NOMO-1 treated with dmso at 0.1 percent for 144 hours (cell line): ENCODE measurements around the gene WDR59.
A peak's percentile ranks its signal among the peaks of the same experiment; 100 is the strongest.

Experiments
- DNase-seq: peaks from one replicate; lab custom pipeline; 2025; ENCODE audit not compliant: unreplicated experiment; lab: John Stamatoyannopoulos, UW

Gene WDR59

GRCh38 chr16:74987027-74987681, 2.2 kb upstream of the WDR59 start:
- DNase-seq, result no peak

DNA sequence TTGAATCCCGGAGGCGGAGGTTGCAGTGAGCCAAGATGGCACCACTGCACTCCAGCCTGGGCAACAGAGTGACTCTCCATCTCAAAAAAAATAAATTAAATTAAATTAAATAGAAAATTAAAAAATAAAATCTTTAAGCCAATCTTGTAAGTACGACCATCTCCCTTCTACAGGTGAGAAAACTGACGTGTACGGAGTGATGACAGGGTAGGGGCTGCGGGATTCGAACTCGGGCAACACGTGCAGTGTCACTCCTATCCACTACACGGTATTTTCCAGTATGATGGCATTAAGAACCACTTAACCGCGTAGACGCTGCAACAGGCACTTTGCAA, 762 bp downstream of the WDR59 start:
- DNase-seq, result no peak

GRCh38 chr16:74982256-74982655, 2.7 kb downstream of the WDR59 start:
- no peak for DNase-seq

DNA sequence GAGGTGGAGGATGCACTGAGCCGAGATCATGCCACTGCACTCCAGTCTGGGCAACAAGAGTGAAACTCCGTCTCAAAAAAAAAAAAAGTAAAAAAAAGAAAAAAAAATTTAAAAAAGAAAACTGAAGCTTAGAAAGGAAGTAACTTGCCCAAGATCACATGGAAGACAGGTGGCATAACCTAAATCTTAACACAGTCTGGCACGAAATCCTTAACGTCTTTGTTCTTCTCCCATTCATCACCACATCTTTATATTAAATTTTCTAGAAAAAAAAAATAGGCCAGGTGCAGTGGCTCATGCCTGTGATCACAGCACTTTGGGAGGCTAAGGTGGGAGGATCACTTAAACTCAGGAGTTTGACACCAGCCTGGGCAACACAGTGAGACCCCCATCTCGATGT, 9.3 kb downstream of the WDR59 start:
- DNase-seq, result no peak

GRCh38 chr16:74973304-74973703, 11.6 kb downstream of the WDR59 start:
- DNase-seq, result no peak

GRCh38 chr16:74954763-74955162, 30.2 kb downstream of the WDR59 start:
- no peak for DNase-seq

DNA sequence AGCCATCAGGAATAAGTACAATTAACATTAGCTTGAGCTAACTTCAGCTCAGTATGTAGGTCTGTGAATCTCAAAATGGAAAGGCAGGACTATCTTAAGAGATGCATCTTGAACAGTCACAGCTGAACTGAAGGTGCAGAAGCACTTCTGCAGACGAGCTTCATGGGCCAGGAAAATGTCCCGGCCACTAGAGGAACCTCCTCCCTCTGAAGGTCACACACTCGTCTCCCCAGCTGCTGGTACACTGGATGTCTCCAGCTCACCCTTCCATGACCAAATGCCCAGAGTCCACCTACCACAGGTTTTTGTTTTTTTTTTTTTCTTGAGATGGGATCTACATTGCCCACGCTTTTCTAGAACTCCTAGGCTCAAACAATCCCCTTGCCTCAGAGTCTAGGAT, 33.2 kb downstream of the WDR59 start:
- no peak for DNase-seq

DNA sequence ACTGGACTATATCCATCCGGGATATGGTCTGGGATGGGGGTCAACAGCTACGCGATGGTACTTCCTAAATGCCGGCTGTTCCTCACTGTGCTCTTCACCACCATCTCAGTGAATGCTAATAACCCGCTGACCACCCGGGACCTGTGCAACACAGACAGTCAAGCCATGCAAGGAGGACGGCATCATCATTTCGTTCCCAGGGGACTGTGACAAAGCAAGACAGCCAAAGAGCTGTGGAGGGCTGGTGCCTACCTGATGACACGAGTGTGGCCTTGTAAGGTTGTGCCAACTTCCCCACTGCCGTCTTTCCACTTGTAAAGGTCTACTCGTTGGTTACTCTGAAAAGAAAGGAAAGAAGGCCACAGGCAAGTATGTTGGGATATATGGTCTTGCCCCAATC, 33.7 kb downstream of the WDR59 start:
- DNase-seq, result no peak

- no peak for DNase-seq
Observed at GRCh38 chr16:74950511-74950910, 34.4 kb downstream of the WDR59 start.

DNA sequence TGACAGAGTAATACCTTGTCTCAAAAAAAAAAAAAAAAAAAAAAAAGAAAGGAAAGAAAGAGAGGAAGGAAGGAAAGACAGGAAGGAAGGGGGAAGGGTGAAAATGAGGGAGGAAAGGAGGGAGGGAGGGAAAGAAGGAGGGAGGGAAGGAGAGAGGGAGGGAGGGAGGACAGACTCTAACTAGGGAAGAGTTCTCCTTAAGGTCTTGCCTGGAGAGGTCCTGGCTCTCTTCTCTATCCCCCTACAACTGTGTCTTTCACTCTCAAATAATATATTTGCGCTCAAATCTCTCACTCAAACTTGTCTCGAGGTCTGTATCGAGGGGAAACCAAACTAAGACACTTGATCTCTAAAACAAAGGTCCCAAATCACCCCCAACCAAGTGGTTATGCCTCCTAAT, 35.6 kb downstream of the WDR59 start:
- DNase-seq, result no peak

- no peak for DNase-seq
Observed at GRCh38 chr16:74944466-74944865, 40.5 kb downstream of the WDR59 start.

DNA sequence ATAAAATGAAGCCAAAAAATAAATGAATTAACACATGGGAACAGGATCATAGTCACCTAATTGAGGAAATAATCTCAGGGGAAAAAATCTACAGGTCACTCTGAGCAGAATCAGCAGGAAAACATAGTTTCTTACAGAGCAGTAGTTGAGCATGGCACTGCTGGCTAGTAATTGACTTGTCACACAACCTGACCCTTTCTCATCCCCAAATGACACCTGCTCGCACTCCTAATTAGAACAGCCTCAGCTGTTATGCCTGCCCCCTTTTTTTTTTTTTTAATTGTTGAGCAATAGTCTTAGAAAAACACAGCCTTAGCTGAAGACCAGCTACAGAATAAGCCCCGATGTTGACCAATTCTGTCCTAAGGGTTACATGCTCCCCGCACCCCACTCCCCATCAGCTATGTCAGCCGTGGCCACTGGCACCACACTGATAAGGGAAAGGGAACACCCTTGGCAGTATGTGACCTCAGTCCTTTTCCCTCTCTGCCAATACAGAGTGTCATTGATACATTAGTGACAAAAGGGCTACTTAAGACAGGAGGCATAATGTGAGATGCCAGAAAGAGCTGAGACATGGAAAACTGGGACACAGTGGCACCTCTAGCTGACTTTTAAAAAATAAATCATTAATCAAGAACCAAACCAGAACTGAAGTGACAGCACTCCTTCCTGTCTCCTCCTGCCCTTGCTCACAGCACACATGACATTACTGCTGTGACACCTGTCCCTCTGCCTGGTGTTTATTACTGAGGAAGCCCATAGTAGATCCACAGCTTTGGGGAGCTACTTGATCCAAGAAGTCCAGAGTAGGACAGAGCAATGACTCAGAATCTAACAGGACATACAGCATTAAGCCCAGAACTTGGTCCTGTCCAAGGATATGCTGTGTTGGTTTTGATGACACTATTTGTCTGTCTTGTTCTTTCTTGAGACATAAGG, 41.7 kb downstream of the WDR59 start:
- no peak for DNase-seq

DNA sequence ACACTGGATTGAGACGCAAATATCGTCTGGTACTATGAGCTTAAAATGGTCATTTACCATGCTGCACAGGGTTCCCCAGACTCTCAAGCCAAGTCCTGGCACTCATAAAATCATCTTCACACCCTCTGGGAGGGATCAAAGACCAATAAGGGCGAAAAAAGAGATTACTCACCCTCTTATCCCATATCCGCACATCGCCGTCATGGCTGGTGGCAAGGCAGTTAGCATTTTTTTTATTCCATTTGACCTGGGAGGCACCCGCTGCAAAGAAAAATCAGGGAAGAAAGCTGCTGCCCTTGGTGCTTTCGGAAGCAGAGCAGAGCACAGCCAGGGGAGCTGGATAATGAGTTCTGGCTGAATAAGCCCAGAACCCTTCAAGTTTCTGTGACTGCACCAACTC, 42.4 kb downstream of the WDR59 start:
- no peak for DNase-seq

- no peak for DNase-seq
Observed at GRCh38 chr16:74939688-74940087, 45.2 kb downstream of the WDR59 start.

- peak; percentile 66 for DNase-seq
Observed at GRCh38 chr16:74936902-74937560, 47.9 kb downstream of the WDR59 start.

GRCh38 chr16:74931445-74931844, 53.5 kb downstream of the WDR59 start:
- no peak for DNase-seq

GRCh38 chr16:74929636-74930035, 55.3 kb downstream of the WDR59 start:
- DNase-seq, result no peak

- no peak for DNase-seq
Observed at GRCh38 chr16:74926805-74927204, 58.1 kb downstream of the WDR59 start.

DNA sequence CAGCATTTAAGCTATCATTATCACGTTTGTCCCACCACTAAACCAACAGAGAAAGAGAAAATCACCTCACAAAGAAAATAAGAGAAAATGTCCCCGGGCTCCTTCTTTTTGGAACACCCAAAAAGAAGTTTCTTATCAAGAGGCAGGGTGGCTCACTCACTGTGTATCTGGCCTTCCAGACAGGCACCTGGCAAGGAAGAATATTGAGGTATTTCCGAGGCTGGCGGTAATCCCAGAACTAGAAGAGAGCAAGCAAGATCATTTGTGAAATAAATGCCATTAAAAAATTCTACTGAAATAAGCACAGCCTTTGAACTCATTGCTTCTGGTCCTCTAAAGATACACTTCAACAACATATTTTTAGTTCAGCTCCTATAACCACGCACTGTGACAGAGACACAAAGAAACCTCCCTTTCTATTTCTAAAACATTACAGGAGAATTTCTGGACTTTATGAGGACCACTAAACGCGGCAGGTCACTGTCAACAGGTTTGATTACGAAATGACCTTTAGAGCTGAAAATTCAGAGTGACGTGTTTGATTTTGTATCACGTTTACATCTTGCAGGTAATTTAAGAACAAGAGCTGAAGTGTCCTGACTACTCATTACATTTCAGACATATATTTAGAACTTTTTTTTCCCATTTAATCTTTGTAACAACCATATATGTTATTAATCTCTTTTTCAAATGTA, 61.0 kb downstream of the WDR59 start:
- no peak for DNase-seq

DNA sequence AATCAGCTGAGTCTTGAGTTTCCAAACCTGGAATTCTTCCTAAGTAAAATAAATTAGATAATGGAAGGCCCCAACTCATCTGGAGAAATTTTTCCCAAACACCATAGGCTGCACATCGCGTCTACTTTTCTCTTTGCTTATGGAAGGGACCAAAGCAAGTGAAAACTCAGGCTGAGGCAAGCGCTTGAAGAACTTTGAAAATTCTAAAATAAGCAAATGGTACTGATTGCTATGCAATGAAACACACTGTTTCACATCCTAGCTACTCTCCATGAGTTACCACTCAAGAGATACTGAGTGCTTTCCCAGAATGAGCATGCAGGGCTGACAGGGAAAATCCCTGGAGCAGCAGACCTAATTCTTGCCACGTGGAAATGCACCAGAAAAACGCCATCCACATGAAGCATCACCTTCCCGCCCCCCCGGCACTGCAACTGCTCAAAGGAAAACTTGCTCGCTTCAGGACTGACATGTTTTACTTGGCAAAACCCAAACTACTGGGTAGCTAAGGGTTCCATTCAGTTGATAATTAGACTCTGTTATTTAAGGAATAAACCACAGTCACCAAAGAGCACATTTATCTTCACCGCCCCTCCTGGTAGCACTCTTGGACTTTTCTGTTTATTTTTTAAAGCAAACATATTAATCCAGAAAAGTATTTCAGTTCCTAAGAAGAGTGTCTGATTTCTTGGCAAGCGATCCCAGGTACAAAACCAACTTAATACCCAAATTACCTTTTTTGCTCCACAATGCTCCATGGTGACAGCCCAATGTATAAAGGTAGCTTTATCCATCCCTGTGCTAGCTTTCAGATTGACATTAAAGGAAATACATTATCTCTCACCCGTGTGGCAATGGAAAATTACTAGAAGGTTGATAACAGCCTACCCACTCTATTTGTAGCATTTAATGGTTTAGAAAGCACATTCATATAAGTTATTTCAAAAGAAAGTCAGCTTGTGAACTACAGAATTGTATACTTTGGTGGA, 62.5 kb downstream of the WDR59 start:
- no peak for DNase-seq
